Glomerular endothelial cell (primary cell): ENCODE results near the gene KATNA1. TPM values are rescaled to one million over a fixed set of nuclear protein-coding genes. Genes with fewer than 3 reads are reported as not detected.
"Not testable (repeated sequence)": the region's sequence is repeated elsewhere in the genome, so short reads cannot be mapped to it uniquely, and the experiment has no call there.

ENCODE experiments used
- DNase-seq: peaks from one replicate; pipeline ENCODE4 v3.0.0-alpha.2; 2011; ENCODE audit warnings: low read depth, low spot score; ENCODE audit errors: extremely low read depth
- total RNA-seq: library from RNA; depleted of rRNA; stranded (reverse); fragments of >200 nt; gene quantifications from 2 replicates; pipeline ENCODE4 v1.2.3, GENCODE V29; 2015

KATNA1 gene
- total RNA-seq: 16.1 and 18.8 TPM in 2 replicates

DNA sequence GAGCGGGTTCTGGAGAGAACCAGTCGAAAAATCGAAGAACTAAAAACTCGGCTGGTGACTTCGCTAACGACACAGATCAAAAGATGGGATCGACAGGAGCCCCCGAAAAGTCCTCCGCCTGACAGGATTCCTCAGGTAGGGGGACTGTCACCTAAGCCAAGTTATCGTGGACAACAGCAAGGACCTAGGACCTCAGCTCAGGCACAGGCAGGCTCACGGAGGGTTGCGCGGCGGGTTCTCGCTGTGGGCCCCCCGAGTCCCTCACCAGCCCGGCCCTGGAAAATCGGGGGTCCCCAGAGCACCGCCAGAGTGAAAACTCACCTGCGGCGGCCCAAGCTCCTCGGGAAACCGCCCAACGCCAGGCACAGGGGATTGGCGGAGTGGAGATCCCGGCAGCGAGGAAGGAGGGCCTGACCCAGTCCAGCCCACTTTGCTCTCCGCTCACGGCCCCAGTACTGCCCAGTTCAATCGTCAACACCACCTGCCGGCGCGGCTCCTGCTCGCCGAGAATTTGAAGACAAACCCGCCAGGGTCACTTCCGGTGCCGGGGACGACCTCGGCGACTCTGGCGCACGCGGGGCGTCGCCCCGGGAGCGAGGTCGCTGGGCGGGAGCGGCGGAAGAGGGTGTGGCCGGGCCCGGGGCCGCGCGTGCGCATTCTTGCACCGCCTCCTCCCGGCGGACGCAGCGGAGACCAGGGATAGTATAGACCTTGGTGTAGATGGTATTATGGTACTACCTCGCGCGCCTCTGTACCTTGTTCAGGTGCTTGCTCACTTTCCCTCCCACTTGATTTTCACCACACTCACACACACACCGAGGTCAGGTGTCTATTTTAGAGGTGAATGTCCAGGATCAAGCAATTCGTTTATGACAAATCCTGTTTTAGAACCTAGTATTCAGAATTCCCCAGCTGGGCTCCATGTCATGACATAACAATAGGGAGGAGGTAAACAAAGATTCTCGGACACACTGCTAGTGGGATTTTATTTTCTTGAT is at the start of gene KATNA1:
KATNA1 (minus strand) TSS at position 567 of the 998 bp plus-strand sequence. CDS start 10,167 bp downstream, outside the sequence.
- no peak for DNase-seq

DNA sequence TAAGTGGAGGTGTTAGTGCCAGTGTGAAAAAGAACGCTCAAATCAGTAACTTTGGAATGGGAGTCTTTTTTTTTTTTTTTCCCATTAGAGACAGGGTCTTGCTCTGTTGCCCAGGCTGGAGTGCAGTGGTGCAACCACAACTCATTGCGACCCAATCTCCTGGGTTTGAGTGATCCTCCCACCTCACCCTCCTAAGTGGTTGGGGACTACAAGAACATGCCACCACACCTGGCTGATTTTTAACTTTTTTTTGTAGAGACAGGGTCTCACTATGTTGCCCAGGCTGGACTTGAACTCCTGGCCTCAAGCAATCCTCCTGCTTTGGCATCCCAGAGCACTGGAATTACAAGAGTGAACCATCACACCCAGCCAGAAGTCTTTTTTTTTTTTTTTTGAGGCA is 49.7 kb upstream of the KATNA1 start:
- no peak for DNase-seq

DNA sequence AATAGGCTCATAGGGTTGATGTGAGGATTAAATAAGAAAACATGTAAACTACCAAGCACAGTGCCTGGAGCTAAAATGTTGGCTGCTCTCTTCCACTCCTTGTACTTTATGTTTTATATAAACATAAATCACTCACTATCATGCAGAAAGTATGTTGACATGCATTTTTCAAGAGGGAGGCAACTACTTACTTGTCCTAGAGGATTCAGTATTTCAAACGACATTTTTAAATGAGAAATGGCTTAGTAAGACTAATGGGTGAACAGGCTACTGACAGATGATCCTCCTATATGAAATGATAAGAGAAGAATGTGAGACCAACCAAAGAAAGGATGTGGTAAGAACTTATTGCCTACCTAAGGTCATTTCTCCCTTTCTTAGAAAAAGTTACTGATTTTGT is 48.4 kb upstream of the KATNA1 start:
- no peak for DNase-seq

DNA sequence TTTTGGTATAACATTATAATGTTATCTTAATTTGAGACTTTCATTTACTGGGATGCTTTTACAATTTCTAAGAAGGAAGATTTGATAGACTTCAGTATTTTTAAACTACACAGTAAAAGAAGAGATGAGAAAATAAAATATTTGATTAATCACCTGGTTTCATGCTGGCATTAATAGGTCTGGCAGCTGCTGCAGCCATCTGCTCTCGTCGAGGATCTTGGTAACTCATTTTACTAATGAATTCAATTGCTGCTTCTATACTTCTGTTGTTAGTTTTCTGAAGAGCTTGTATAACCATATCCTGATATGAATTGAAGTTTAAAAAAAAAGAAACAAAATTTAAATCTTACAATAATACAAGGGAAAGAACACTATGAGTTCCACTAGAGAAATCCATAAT is 46.4 kb upstream of the KATNA1 start:
- no peak for DNase-seq

DNA sequence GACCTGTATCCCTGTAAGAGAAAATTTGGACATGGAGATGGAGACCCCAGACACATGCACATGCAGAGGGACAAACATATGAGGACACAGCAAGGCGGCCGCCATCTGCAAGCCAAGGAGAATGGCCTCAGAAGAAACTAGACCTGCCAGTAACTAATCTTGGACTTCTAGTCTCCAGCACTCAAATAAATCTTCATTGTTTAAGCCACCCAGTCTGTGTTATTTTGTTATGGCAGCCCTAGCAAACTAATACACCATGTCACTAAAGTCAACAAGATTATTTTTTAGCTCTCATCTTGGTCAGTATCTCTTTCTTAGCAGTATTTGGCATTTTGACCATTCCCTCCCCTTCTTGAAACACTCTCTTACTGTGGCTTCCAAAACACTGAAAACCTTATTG is 42.7 kb upstream of the KATNA1 start:
- DNase-seq: no peak

DNA sequence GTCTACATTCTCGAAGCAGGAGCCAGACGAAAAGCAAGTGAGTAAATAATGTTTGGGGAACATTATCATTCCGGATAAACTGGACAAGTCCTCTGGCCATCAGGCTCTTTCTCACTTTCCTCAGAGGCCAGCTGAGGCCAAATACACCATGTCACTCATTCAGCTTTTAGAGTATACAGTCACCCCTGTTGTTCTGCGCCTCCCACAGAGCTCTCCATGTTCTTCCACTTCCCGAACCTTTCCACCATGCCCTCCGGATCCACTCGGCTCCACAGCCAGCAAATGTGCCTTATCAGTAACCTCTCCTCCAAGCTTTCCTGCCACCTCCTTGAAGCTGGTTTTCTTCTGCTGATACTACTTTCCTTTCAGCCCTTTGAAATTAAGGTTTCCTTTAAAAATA is 37.7 kb upstream of the KATNA1 start:
- DNase-seq: no peak

DNA sequence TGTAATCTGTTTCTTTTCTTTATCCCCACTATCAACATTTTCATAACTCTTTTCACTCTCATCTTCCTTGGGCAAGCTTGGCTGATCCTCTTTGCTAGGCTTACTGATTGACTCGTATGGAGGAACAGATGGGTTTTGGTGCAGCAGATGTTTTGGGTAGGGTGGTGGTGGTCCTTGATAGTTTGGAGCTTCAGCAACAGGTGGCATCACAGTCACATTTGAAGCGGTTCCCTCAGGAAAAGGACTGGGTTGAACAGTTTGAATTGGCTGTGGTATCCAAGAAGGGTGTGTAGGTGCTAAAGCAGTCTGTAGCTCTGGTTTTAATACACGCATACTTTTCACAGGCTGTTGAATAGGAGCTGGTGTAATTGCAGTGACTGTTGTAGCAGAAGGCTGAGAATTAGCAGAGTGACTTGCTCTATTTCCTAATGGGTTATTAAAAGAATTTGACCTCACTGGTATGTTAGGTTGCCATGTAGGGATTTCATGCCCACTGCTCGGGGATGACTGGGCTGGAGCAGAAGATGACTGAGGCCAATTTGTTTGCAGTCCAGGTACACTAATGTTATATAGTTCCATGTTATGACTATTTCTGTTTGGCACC is 34.8 kb upstream of the KATNA1 start:
- DNase-seq: no peak

DNA sequence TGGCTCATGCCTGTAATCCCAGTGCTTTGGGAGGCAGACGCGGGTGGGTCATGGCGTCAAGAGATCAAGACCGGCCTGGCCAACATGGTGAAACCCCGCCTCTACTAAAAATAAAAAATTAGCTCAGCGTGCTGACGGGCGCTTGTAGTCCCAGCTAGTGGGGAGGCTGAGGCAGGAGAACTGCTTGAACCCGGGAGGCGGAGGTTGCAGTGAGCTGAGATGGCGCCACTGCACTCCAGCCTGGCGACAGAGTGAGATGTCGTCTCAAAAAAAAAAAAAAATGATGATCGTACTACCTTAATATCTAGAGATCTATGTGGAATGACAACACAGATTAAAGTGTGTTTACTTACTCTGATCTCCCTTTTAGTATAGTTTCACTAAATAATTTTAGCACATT is 33.3 kb upstream of the KATNA1 start:
- not testable (repeated sequence) for DNase-seq

DNA sequence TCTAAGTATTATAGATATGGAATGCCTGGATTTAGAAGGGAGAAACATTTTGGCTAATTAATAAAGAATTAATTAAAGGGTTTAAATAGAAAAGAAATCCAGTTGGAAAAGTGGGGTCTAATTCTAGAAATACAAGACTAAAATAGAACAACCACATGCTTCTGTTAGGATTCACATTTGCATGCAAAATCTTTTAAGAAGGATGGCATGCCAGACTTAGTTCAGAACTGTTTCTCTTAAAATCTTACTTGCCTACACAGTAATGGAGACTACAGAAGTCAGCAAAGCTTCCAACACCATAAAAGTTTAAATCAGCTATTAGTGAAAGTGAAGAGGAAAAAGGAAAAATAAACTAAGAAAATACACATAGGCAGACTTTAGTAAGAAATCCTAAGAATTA is 32.7 kb upstream of the KATNA1 start:
- DNase-seq: no peak

DNA sequence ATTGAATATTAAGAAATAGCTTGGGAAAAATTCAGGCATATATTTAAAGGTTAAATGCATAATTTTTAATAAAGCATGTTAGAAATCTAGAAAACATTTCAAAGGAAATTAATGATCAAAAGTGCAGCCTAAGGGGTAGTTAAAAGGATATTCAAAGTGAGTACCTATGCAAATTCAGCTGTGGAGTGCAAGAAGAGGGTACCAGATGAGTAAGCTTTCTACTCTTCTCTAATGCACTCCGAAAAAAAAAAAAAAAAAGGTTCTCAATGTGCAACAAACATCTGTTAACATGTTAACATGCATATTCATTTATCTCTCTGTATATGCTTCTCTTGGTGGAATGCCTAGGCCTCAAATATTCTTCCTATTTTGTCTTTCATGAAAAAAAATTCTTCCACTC is 32.0 kb upstream of the KATNA1 start:
- no peak for DNase-seq

DNA sequence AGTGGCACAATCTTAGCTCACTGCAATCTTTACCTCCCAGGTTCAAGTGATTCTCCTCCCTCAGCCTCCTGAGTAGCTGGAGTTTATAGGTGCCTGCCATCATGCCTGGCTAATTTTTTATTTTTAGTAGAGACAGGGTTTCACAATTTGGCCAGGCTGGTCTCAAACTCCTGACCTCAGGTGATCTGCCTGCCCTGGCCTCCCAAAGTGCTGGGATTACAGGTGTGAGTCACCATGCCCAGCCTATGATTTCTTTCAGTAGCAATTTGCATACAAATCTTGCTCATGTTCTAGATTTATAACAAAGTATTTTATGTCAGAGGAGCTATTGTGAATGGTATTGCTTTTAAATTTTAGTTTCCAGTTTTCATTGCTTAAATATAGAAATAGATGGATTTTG is 23.8 kb upstream of the KATNA1 start:
- DNase-seq: not testable (repeated sequence)

DNA sequence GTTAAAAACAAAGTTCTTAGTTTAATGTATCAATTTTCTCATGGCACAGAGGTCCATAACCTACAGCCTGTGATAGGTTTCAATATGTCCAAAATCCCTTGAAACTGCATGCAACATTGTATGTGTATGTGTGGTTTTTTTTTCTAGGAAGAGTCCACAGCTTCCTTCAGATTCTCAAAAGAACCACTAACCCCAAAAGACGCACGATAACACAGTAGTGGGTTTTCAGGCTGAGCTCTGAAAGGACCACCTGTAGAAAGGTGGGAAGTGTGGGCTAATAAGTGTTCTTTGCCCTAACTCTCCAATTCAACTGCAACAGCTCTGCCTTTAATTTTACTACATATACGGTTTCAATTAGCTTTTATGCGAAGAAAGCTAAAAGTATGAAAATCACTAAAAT is 11.5 kb upstream of the KATNA1 start:
- DNase-seq: no peak

DNA sequence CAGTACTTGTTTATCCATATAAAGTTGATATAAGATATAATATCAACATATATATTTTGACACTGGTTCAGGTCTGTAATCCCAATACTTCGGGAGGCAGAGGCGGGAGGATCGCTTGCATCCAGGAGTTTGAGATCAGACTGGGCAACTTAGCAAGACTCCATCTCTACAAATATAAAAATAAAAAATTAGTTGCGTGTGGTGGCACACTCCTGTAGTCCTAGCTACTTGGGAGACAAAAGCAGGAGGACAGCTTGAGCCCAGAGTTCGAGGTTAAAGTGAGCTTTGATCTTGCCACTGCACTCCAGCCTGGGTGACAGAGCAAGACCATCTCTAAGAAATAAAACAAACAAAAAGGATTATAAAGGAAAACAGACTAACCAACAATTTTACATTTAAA is 8.9 kb upstream of the KATNA1 start:
- no peak for DNase-seq

DNA sequence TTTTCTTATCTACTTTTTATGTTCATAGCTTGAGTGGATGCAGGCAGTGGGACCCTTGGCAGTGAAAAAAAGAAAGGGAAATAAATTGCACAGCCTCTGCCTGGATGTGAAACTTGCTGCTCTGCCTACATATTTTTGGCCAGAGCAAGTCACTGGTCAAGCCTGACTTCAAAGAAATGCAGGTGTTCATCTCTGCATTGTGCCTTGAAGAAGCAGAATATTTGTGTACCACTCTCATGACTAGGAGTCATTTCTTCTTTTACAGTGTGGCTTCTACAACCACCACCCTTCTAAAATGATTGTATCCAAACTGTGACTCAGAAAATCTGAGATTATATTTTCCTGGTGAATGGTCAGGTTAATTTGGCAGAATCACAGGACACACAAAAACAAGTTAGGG is 2.5 kb upstream of the KATNA1 start:
- no peak for DNase-seq

DNA sequence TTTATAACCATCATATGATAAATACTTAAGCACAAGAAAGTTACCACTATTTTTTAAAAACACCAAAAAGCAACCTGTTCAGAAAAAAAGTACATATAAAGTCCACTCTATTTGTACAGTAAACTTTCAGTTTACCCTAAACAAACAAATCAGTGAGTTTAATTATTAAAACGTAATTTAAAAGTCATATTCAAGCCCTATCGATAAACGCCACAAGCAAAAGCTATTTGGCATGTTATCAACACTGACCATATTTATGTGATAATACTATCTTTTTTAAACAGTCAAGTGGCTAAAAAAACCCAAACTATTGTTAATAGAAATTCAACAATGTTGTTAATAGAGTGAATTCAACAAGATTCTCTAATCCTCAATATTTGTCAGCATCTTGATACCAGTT is 1.9 kb downstream of the KATNA1 start:
- no peak for DNase-seq

DNA sequence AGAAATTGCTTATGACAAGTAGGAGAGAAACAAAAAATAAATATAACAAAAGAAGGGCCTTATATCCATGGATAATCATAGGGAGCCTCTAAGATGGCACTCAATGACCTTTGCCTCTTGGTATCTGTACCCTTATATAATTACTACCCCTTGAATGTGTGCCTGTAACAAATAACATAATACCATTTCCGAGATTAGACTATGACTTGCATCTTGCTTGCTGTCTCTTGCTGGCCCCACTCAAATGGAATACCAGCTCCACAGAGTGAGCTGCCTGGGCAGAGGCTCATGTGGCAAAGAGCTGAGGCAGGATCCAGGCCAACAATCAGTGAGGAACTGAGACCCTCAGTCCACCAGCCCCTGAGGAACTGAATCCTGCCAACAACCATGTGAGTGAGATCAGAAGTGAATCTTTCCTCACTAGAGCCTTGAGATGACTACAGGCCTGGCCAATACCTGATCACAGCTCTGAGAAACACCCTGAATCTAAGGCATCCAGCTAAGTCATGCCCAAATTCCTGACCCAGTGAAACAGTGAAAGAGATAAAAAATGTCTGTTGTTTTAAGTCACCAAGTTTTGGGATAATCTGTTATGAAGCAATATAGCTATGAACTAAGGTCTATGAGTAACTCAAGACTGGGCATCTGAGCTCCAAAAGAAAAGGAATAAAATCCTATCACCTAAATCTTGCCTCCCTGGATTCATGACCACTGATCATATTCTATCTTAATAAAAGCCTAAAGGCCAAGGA is 5.5 kb downstream of the KATNA1 start:
- no peak for DNase-seq

DNA sequence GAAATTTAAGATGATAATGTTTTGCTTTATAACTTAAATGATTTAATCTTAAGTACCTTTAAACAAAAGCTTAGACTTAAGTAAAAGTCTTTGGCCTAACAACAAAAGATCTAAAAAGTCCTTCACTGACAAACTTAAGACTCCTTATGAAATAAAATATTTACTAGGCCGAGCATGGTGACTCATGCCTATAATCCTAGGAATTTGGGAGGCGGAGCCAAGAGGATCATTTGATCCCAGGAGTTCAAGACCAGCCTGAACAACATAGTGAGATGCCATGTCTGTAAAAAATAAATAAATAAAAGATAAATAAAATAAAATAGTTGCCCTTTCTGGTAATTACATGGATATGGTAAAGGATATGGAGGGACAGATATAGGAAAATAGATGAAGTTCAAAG is 12.4 kb downstream of the KATNA1 start:
- no peak for DNase-seq

DNA sequence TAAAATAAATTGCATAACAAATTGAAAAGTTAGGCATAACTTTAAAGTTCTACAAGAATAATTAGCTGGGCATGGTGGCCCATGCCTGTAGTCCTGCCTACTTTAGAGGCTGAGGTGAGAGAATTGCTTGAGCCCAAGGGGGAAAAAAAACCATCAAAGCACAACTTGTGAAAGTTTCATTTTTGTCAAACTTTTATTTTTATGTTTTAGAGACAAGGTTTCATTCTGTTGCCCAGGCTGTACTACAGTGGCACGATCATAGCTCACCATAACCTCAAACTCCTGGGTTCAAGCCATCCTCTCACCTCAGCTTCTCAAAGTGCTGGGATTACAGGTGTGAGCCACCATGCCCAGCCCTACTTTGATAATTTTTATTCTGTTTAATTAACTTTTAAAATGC is 14.2 kb downstream of the KATNA1 start:
- no peak for DNase-seq

DNA sequence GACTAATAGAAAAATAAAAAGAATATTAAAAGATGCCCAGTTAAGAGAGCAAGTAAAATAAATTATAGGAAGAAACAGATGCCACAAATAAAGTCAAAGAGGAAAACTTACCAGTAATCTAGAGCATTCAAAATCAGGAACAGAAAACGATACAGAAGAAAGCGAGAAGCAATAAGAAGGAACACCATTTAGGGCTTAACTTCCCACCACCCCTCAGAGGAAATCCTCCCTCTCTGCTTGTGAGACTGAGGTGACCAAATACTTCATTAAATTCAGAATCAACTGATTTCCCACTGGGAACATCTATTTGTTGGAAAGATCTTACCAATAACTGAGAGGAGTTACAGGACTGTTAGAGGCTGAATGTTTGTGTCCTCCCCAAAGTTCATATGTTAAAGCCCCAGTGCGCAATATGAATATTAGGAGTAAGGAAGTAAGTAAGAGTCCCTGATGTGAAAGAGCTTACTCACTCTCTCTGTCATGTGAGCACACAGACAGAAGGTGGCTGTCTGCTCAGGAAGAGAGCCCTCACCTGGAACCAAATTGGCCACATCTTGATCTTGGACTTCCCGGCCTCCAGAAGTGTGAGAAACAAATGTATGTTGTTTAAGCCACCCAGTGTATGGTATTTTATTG is 19.5 kb downstream of the KATNA1 start:
- DNase-seq: no peak

DNA sequence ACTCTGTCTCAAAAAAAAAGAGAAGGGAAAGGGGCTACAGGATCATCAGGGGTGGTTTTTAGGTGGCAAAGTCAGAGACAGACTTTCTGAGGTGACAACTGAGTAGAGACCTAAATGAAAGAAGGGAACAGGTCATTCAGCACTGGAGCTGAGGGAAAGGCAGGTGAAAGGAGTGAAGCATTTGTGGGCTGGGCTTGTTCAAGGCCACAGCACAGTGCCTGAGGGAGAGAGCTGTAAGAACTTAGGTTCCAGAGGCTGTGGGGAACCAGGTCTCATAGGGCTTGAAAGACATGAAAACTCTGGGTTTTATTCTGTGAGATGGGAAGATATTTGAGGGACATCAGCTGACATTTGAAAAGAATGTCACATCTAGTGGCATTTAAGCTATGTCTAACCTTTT is 20.8 kb downstream of the KATNA1 start:
- DNase-seq: no peak

DNA sequence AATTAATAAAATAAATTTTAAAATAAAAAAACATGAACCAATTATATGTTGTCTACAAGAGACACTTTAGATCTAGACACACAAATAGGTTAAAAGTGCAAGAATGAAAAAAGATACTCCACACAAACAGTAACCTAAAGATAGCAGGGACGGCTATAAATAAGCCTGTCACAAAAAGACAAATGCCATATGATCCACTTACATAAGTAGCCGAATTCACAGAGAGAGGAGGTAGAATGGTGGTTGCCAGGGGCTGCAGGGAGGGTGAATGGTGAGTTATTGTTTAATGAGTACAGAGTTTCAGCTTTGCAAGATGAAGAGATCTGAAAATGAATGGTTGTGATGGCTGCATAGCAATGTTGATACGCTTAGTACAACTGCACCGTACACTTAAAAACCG is 32.7 kb downstream of the KATNA1 start:
- no peak for DNase-seq
